ENCODE measurements around the gene CBARP. TPM values are rescaled to one million over a fixed set of nuclear protein-coding genes. Genes with fewer than 3 reads are reported as not detected.

The CBARP gene
- total and polyA plus RNA-seq, 7 donors = 0.41 to 19.0 (median 0.88) TPM

- Histone ChIP-seq H3K27ac (peak overlapping the region; percentile 99), H3K4me3 (peak overlapping the region; percentile 87), H3K4me1 (peaks cover 78% of the 10 kb centered on the region), H3K36me3 (ENCODE audit: insufficient read depth in 1 of 2, low read depth in 1 of 2) (peaks cover 8 to 51% of the 10 kb centered on the region in 2 donors), H3K9me3 (no peaks in the 10 kb centered on the region), H3K27me3 (ENCODE audit: insufficient read depth in 3 of 3, low read length in 2 of 3) (no peaks in the 10 kb centered on the region)
- intact Hi-C loops (cut with DNase I) = loop anchor here in 1 of 2 donors (10.0 kb wide), 1 partner anchor 144 kb away; no protein-coding TSS in a partner anchor
- TF ChIP-seq CTCF (IDR thresholded peaks at IDR 0.05) = no peak
- DNase-seq (peak; percentile 56 to 80), ATAC-seq (peak; percentile 5 to 28 (median 18))
- 15 to 21% (median 18%) methylated on average over 8 of the region's 8 CpGs for WGBS, 3 donors
Observed at GRCh38 chr19:1270213-1270853, 32.5 kb upstream of the CBARP start.

- Histone ChIP-seq H3K4me3 (peak overlapping the region; percentile 87), H3K36me3 (ENCODE audit: insufficient read depth in 1 of 2, low read depth in 1 of 2) (peaks cover 8 to 45% of the 10 kb centered on the region in 2 donors), H3K4me1 (peaks cover 72% of the 10 kb centered on the region), H3K9me3 (no peaks in the 10 kb centered on the region), H3K27me3 (ENCODE audit: insufficient read depth in 3 of 3, low read length in 2 of 3) (no peaks in the 10 kb centered on the region), H3K27ac (peak overlapping the region; percentile 99)
- TF ChIP-seq CTCF (IDR thresholded peaks at IDR 0.05) = no peak
- DNase-seq (peak; percentile 89 to 96), ATAC-seq (peak; percentile 42 to 55 (median 48))
- intact Hi-C loops (cut with DNase I) = loop anchor here in 1 of 2 donors (10.0 kb wide), 1 partner anchor 145 kb away; no protein-coding TSS in a partner anchor
- 0 to 1% (median 1%) methylated on average over 44 to 64 of the region's 64 CpGs for WGBS, 3 donors
Observed at GRCh38 chr19:1269478-1270212, 31.8 kb upstream of the CBARP start.

- Histone ChIP-seq H3K9me3 (no peaks in the 10 kb centered on the region), H3K4me1 (peaks cover 66% of the 10 kb centered on the region), H3K27me3 (ENCODE audit: insufficient read depth in 3 of 3, low read length in 2 of 3) (no peaks in the 10 kb centered on the region), H3K36me3 (ENCODE audit: insufficient read depth in 1 of 2, low read depth in 1 of 2) (peaks cover 4 to 39% of the 10 kb centered on the region in 2 donors), H3K27ac (peak within 1 kb of the TSS; percentile 99), H3K4me3 (peak within 1 kb of the TSS; percentile 87)
- no peak for TF ChIP-seq CTCF (IDR thresholded peaks at IDR 0.05)
- intact Hi-C loops (cut with DNase I) = no loop called here
- peak; percentile 100 for DNase-seq
- peak; percentile 68 to 79 (median 73) for ATAC-seq
- WGBS, 3 donors = 0 to 1% (median 0%) methylated on average over 46 to 50 of the region's 50 CpGs
Observed at GRCh38 chr19:1269065-1269477, 31.3 kb upstream of the CBARP start, which contains the start of gene CIRBP. TSS of gene CIRBP (plus strand) at chr19:1269332. CDS start at chr19:1270934, 1,602 bp downstream.

- DNase-seq = peak; percentile 46 to 72
- H3K4me1 ChIP-seq = peaks cover 60% of the 10 kb centered on the region
Observed at GRCh38 chr19:1268226-1269064, 30.6 kb upstream of the CBARP start.

More at GRCh38 chr19:1268226-1269064, 30.6 kb upstream of the CBARP start:
- Histone ChIP-seq H3K36me3 (ENCODE audit: insufficient read depth in 1 of 2, low read depth in 1 of 2) (peaks cover 4 to 33% of the 10 kb centered on the region in 2 donors), H3K27me3 (ENCODE audit: insufficient read depth in 3 of 3, low read length in 2 of 3) (no peaks in the 10 kb centered on the region), H3K9me3 (no peaks in the 10 kb centered on the region), H3K27ac (peak overlapping the region; percentile 99), H3K4me3 (peak overlapping the region; percentile 87)
- intact Hi-C loops (cut with DNase I) = no loop called here
- WGBS, 3 donors = 46 to 49% (median 47%) methylated on average over 40 of the region's 40 CpGs
- no peak for TF ChIP-seq CTCF (IDR thresholded peaks at IDR 0.05)
- ATAC-seq = no peak

All from psoas muscle (tissue), 8 donors.